ENCODE data around the gene CDH5. TPM values are rescaled to one million over a fixed set of nuclear protein-coding genes. Genes with fewer than 3 reads are reported as not detected.

The CDH5 gene
- total RNA-seq, 4 donors from 2014 or later: 6.0 to 18.1 (median 6.8) TPM

- DNase-seq: no peak
- no peak overlapping the region for H3K27ac ChIP-seq
- peak overlapping the region in 2 of 4 donors; percentile 28 to 45 for H3K4me3 ChIP-seq
- no peaks in the 10 kb centered on the region for H3K9me3 ChIP-seq
- TF ChIP-seq POLR2AphosphoS5 (IDR thresholded peaks at IDR 0.05) (no peak), CTCF (IDR thresholded peaks at IDR 0.05) (no peak), EP300 (IDR thresholded peaks at IDR 0.05; ENCODE audit: low read depth) (no peak), POLR2A (IDR thresholded peaks at IDR 0.05) (no peak)
- peaks cover 79% of the 10 kb centered on the region for H3K27me3 ChIP-seq
- 11% methylated on average over 47 of the region's 56 CpGs; no CpG with 5 or more reads in 1 of the 2 donors for WGBS, 2 donors (ENCODE audit: low coverage in 1 of 2)
- intact Hi-C loops (cut with DNase I; ENCODE audit: low total_unique reads) (no loop called here), in situ Hi-C loops (cut with MboI; ENCODE audit: low pct_ligation_motif_present in 1 of 4, low pct_unique_long_range_greater_than_20kb in 1 of 4, low sequenced_read_pairs in 3 of 4) (no loop called here)
- H3K36me3 ChIP-seq: no peaks in the 10 kb centered on the region
- H3K4me1 ChIP-seq: peaks cover 9 to 19% (median 18%) of the 10 kb centered on the region in 4 donors
Measured at GRCh38 chr16:66426112-66427035, 59.9 kb downstream of the CDH5 start.

GRCh38 chr16:66427036-66427860 is 60.8 kb downstream of the CDH5 start, which contains the start of gene BEAN1:
BEAN1 (plus strand) TSS chr16:66427295; CDS start chr16:66437677, 10,382 bp downstream.
- 5% methylated on average over 51 of the region's 118 CpGs; no CpG with 5 or more reads in 1 of the 2 donors for WGBS, 2 donors (ENCODE audit: low coverage in 1 of 2)
- H3K4me3 ChIP-seq: peak within 1 kb of the TSS in 3 of 4 donors; percentile 25 to 61 (median 35)
- no peak within 1 kb of the TSS for H3K27ac ChIP-seq
- H3K9me3 ChIP-seq: no peaks in the 10 kb centered on the region
- TF ChIP-seq POLR2AphosphoS5 (IDR thresholded peaks at IDR 0.05): no peak
- TF ChIP-seq EP300 (IDR thresholded peaks at IDR 0.05; ENCODE audit: low read depth): no peak
- TF ChIP-seq CTCF (IDR thresholded peaks at IDR 0.05): no peak
- no peak for TF ChIP-seq POLR2A (IDR thresholded peaks at IDR 0.05)
- H3K27me3 ChIP-seq: peaks cover 81% of the 10 kb centered on the region
- intact Hi-C loops (cut with DNase I; ENCODE audit: low total_unique reads): no loop called here
- in situ Hi-C loops (cut with MboI; ENCODE audit: low pct_ligation_motif_present in 1 of 4, low pct_unique_long_range_greater_than_20kb in 1 of 4, low sequenced_read_pairs in 3 of 4): no loop called here
- no peak for DNase-seq
- H3K4me1 ChIP-seq: peaks cover 9 to 19% (median 18%) of the 10 kb centered on the region in 4 donors
- H3K36me3 ChIP-seq: no peaks in the 10 kb centered on the region

GRCh38 chr16:66427871-66428681 is 61.6 kb downstream of the CDH5 start:
- Histone ChIP-seq H3K27me3 (peaks cover 88% of the 10 kb centered on the region), H3K9me3 (no peaks in the 10 kb centered on the region), H3K27ac (no peak overlapping the region), H3K4me3 (peak overlapping the region in 2 of 4 donors; percentile 35 to 61), H3K4me1 (peaks cover 9 to 19% (median 18%) of the 10 kb centered on the region in 4 donors), H3K36me3 (no peaks in the 10 kb centered on the region)
- in situ Hi-C loops (cut with MboI; ENCODE audit: low pct_ligation_motif_present in 1 of 4, low pct_unique_long_range_greater_than_20kb in 1 of 4, low sequenced_read_pairs in 3 of 4) (no loop called here), intact Hi-C loops (cut with DNase I; ENCODE audit: low total_unique reads) (no loop called here)
- WGBS, 2 donors (ENCODE audit: low coverage in 1 of 2): 6 to 13% methylated on average over 3 to 38 of the region's 40 CpGs
- TF ChIP-seq POLR2A (IDR thresholded peaks at IDR 0.05) (no peak), POLR2AphosphoS5 (IDR thresholded peaks at IDR 0.05) (no peak), CTCF (IDR thresholded peaks at IDR 0.05) (no peak), EP300 (IDR thresholded peaks at IDR 0.05; ENCODE audit: low read depth) (no peak)
- DNase-seq: no peak

Measured in transverse colon (tissue), 4 donors.